ENCODE results near the gene AGBL1.

The AGBL1 gene

DNA sequence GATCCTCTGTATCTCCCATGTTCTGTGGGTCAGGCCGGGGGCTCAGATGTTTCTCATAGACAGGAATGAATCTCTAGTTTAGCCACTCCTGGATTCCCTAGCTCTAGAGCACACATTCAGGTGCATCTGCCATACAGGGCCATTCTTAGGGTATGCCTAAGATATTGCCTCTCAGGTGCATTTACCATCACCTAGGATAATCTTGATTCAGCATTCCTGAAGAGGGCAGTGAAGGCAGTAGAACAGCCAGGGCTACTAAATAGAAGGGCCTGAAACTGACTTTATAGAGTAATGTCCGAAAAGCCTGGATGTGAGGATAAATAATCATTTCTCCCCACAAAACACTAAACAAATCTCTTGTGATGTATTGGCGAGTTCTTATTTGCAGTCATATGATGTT, 882.0 kb downstream of the AGBL1 start:
- CTCF ChIA-PET, result interaction anchor here (0.6 kb wide), 1 partner anchor 9 kb away, joined by 6 read pairs; no protein-coding TSS in a partner anchor
- no peaks in the 10 kb centered on the region for H3K36me3 ChIP-seq (ENCODE audit: control insufficient read depth in 2 of 2, insufficient read depth in 1 of 2, low read length in 2 of 2)
- H3K9me3 ChIP-seq (ENCODE audit: control insufficient read depth, insufficient read depth, low read depth, low read length), result no peaks in the 10 kb centered on the region
- H3K4me1 ChIP-seq (ENCODE audit: control insufficient read depth, insufficient read depth, low read length), result no peaks in the 10 kb centered on the region
- H3K4me3 ChIP-seq (ENCODE audit: low read depth, low read length), result no peak overlapping the region
- no peak overlapping the region for H3K27ac ChIP-seq (ENCODE audit: extremely low read depth, low read depth, low read length)
- no peak for TF ChIP-seq SP2 (tag by site-specific recombination; IDR thresholded peaks at IDR 0.05)
- POLR2A ChIA-PET, result no interaction called here

GRCh38 chr15:86964271-86964670, 884.6 kb downstream of the AGBL1 start:
- no peak for TF ChIP-seq ZNF768 (tag by site-specific recombination; IDR thresholded peaks at IDR 0.05)
- no peak for TF ChIP-seq HOXD13 (CRISPR knock-in tag; IDR thresholded peaks at IDR 0.05; ENCODE audit: borderline replicate concordance)
- no peak for TF ChIP-seq ZNF266 (tag by site-specific recombination; IDR thresholded peaks at IDR 0.05; ENCODE audit: low read depth)
- TF ChIP-seq GFI1B (tag by site-specific recombination; IDR thresholded peaks at IDR 0.05), result no peak
- TF ChIP-seq TSHZ1 (tag by site-specific recombination; IDR thresholded peaks at IDR 0.05; ENCODE audit: borderline replicate concordance), result no peak
- no peak for TF ChIP-seq ZNF571 (tag by site-specific recombination; IDR thresholded peaks at IDR 0.05)
- no peak for TF ChIP-seq ZEB2 (tag by site-specific recombination; IDR thresholded peaks at IDR 0.05)
- TF ChIP-seq ZNF280C (tag by site-specific recombination; IDR thresholded peaks at IDR 0.05), result no peak
- TF ChIP-seq MYNN (tag by site-specific recombination; IDR thresholded peaks at IDR 0.05; ENCODE audit: borderline replicate concordance), result no peak
- TF ChIP-seq ZNF776 (tag by site-specific recombination; IDR thresholded peaks at IDR 0.05; ENCODE audit: borderline replicate concordance), result no peak
- TF ChIP-seq ZNF513 (tag by site-specific recombination; IDR thresholded peaks at IDR 0.05), result no peak
- TF ChIP-seq SP7 (tag by site-specific recombination; IDR thresholded peaks at IDR 0.05), result no peak
- no peak for TF ChIP-seq ZNF548 (tag by site-specific recombination; IDR thresholded peaks at IDR 0.05)
- TF ChIP-seq ZSCAN30 (tag by site-specific recombination; IDR thresholded peaks at IDR 0.05), result no peak
- no peak for TF ChIP-seq ZNF23 (tag by site-specific recombination; IDR thresholded peaks at IDR 0.05; ENCODE audit: borderline replicate concordance)
- Histone ChIP-seq H3K4me1 (ENCODE audit: control insufficient read depth, insufficient read depth, low read length) (no peaks in the 10 kb centered on the region), H3K9me3 (ENCODE audit: control insufficient read depth, insufficient read depth, low read depth, low read length) (no peaks in the 10 kb centered on the region), H3K27ac (ENCODE audit: extremely low read depth, low read depth, low read length) (no peak overlapping the region), H3K36me3 (ENCODE audit: control insufficient read depth in 2 of 2, insufficient read depth in 1 of 2, low read length in 2 of 2) (no peaks in the 10 kb centered on the region), H3K4me3 (ENCODE audit: low read depth, low read length) (no peak overlapping the region)
- ChIA-PET POLR2A (no interaction called here), CTCF (interaction anchor here (0.5 to 0.7 kb wide), 5 partner anchors 71 to 1283 kb away, joined by 3 to 10 read pairs (median 3); no protein-coding TSS in a partner anchor)
